Panc1 (cell line): ENCODE data around the gene KIRREL3. TPM values are rescaled to one million over a fixed set of nuclear protein-coding genes. Genes with fewer than 3 reads are reported as not detected.

Source experiments
- ATAC-seq: fragments of 200-7000 bp; cut with Tn5 transposase; 2 replicates; pipeline ENCODE4 v1.9.1; 2020; ENCODE audit warnings: mild to moderate bottlenecking, moderate library complexity
- BruUV-seq: library from RNA; stranded (reverse); fragments of 400-500 nt; replicated peaks from 2 replicates; lab custom pipeline; 2021; lab: Mats Ljungman, UMichigan
- CTCF ChIA-PET: fragments of 300-600 bp; sonication (Branson Sonifier 250); formaldehyde crosslinking; loops from one replicate; lab custom pipeline; 2022; ENCODE audit warnings: antibody characterized with exemption; lab: Charles Lee
- POLR2A ChIA-PET: fragments of 300-600 bp; sonication (Branson Sonifier 250); formaldehyde crosslinking; loops from one replicate; lab custom pipeline; 2022; ENCODE audit warnings: antibody characterized with exemption; lab: Charles Lee
- DNase-seq: peaks from one replicate; pipeline ENCODE4 v3.0.0-alpha.2; 2010; ENCODE audit warnings: low read depth, low spot score
- H3K27ac ChIP-seq: 2 replicates; pipeline ENCODE4 v1.5.1; 2011; ENCODE audit warnings: mild to moderate bottlenecking, low read length, inconsistent platforms
- H3K27me3 ChIP-seq: fragments of 200-500 bp; sonication (Bioruptor generic); 2 replicates; pipeline ENCODE4 v1.6.0; 2014; ENCODE audit warnings: low read length, inconsistent platforms; ENCODE audit not compliant: control insufficient read depth, insufficient read depth
- H3K36me3 ChIP-seq: fragments of 200-500 bp; sonication (Bioruptor generic); 2 replicates; pipeline ENCODE4 v1.5.1; 2014; ENCODE audit warnings: inconsistent platforms, mild to moderate bottlenecking, low read length, moderate library complexity; ENCODE audit not compliant: control insufficient read depth, insufficient read depth
- H3K4me1 ChIP-seq: 2 replicates; pipeline ENCODE4 v1.5.1; 2011; ENCODE audit warnings: inconsistent platforms, mild to moderate bottlenecking, low read length, moderate library complexity; ENCODE audit not compliant: control insufficient read depth, insufficient read depth
- H3K4me3 ChIP-seq, 2 experiments: 2 replicates each; pipeline ENCODE4 v1.5.1; 2011 to 2012; ENCODE audit warnings: low read depth in 2 of 2, low read length in 2 of 2, mild to moderate bottlenecking in 2 of 2, inconsistent platforms in 1 of 2, moderate library complexity in 1 of 2
- H3K9me3 ChIP-seq: fragments of 200-500 bp; sonication (Bioruptor generic); 2 replicates; pipeline ENCODE4 v1.5.1; 2014; ENCODE audit warnings: low read depth, mild to moderate bottlenecking, inconsistent platforms, low read length, moderate library complexity; ENCODE audit not compliant: control insufficient read depth, insufficient read depth
- POLR2AphosphoS5 ChIP-seq: IDR thresholded peaks from 2 replicates; pipeline ENCODE4 v1.6.1; 2012; ENCODE audit warnings: mild to moderate bottlenecking, low read depth, low read length, moderate library complexity
- SIN3A ChIP-seq: IDR thresholded peaks from 2 replicates; pipeline ENCODE4 v1.6.1; 2012; ENCODE audit warnings: low read depth, mild to moderate bottlenecking, low read length, moderate library complexity, borderline replicate concordance; ENCODE audit not compliant: insufficient read depth
- TCF7L2 ChIP-seq: IDR thresholded peaks from 2 replicates; pipeline ENCODE4 v1.6.1; 2011; ENCODE audit warnings: mild to moderate bottlenecking, low read depth, low read length, inconsistent platforms
- in situ Hi-C: cut with HindIII; loops from 2 replicates; pipeline ENCODE4 v1.10.0; 2016; ENCODE audit warnings: low sequenced_read_pairs, low pct_unique_long_range_greater_than_20kb
- intact Hi-C: fragments of 100-400 bp; cut with micrococcal nuclease; formaldehyde crosslinking; loops from one replicate; pipeline ENCODE4 v1.10.0; 2022; ENCODE audit not compliant: unreplicated experiment
- total RNA-seq: library from RNA; stranded (reverse); gene quantifications from one replicate; pipeline ENCODE4 v1.2.1, GENCODE V29; 2021; ENCODE audit not compliant: unreplicated experiment
- TF ChIP-seq, protein P1 (sequence below): fragments of 450-650 bp; IDR thresholded peaks from 2 replicates; pipeline ENCODE4 v1.5.1; 2017; ENCODE audit warnings: mild to moderate bottlenecking
- TF ChIP-seq, protein P2 (sequence below), 2 experiments: IDR thresholded peaks; 2 replicates each; pipeline ENCODE4 v1.6.1; 2011 to 2012; ENCODE audit warnings: low read depth in 2 of 2, control low read depth in 1 of 2, low read length in 1 of 2, mild to moderate bottlenecking in 1 of 2, moderate library complexity in 1 of 2; ENCODE audit not compliant: insufficient read depth in 1 of 2

Gene KIRREL3
- total RNA-seq, 1 experiment from 2014 or later = 0.36 TPM

DNA sequence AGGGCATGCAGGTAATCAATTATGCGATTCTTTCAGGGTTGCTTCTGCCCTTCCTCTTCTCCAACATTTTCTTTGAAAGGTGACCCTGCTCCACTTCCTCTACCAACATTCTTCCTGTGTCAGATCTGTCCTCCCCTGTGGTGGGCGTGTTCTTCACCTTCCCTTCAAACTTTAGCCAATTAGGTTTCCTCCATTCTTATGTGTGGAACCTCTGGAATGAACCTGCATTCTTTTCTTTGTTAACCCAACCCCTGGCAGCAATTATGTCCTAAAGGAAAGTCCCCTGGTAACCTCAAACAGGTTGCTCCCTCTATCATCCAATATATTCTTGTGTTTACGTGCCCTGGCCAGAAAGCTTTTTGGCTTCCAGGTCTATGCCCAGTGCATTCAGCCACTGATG lies 22.4 kb downstream of the KIRREL3 start:
- DNase-seq (no peak), ATAC-seq (no peak)
- H3K36me3 ChIP-seq = no peaks in the 10 kb centered on the region
- ChIA-PET CTCF (no interaction called here), POLR2A (no interaction called here)
- no TSS peak for BruUV-seq
- intact Hi-C loops = no loop called here
- H3K4me1 ChIP-seq = no peaks in the 10 kb centered on the region
- H3K27me3 ChIP-seq = peaks cover 23% of the 10 kb centered on the region
- H3K27ac ChIP-seq = no peak overlapping the region
- no peaks in the 10 kb centered on the region for H3K9me3 ChIP-seq
- in situ Hi-C loops = no loop called here
- TF ChIP-seq SIN3A (no peak), POLR2AphosphoS5 (no peak), TCF7L2 (no peak)
- TF ChIP-seq, protein P1, sequence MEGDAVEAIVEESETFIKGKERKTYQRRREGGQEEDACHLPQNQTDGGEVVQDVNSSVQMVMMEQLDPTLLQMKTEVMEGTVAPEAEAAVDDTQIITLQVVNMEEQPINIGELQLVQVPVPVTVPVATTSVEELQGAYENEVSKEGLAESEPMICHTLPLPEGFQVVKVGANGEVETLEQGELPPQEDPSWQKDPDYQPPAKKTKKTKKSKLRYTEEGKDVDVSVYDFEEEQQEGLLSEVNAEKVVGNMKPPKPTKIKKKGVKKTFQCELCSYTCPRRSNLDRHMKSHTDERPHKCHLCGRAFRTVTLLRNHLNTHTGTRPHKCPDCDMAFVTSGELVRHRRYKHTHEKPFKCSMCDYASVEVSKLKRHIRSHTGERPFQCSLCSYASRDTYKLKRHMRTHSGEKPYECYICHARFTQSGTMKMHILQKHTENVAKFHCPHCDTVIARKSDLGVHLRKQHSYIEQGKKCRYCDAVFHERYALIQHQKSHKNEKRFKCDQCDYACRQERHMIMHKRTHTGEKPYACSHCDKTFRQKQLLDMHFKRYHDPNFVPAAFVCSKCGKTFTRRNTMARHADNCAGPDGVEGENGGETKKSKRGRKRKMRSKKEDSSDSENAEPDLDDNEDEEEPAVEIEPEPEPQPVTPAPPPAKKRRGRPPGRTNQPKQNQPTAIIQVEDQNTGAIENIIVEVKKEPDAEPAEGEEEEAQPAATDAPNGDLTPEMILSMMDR = no peak
- no peak overlapping the region for H3K4me3 ChIP-seq

DNA sequence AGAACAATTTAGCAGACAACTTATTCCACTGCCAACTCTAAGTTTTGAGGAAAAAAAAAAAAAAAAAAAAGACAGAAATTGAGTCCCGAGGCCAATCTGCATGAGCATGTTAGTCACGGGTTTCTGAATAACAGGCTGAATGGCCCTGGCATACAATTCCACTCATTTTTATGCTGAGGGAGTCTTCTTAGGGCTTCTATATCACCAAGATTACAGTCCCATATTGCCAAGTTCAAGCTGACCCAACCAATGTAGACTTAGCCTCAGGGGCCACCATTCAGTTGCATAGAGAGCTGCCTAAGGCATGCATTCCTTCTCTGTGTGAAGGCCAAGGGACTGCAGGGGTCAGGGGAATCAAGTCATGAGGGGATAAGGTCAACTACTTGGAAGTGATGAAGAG lies 27.5 kb downstream of the KIRREL3 start:
- in situ Hi-C loops (no loop called here), intact Hi-C loops (no loop called here)
- CTCF ChIA-PET = no interaction called here
- no peak for DNase-seq
- TF ChIP-seq, protein P2, sequence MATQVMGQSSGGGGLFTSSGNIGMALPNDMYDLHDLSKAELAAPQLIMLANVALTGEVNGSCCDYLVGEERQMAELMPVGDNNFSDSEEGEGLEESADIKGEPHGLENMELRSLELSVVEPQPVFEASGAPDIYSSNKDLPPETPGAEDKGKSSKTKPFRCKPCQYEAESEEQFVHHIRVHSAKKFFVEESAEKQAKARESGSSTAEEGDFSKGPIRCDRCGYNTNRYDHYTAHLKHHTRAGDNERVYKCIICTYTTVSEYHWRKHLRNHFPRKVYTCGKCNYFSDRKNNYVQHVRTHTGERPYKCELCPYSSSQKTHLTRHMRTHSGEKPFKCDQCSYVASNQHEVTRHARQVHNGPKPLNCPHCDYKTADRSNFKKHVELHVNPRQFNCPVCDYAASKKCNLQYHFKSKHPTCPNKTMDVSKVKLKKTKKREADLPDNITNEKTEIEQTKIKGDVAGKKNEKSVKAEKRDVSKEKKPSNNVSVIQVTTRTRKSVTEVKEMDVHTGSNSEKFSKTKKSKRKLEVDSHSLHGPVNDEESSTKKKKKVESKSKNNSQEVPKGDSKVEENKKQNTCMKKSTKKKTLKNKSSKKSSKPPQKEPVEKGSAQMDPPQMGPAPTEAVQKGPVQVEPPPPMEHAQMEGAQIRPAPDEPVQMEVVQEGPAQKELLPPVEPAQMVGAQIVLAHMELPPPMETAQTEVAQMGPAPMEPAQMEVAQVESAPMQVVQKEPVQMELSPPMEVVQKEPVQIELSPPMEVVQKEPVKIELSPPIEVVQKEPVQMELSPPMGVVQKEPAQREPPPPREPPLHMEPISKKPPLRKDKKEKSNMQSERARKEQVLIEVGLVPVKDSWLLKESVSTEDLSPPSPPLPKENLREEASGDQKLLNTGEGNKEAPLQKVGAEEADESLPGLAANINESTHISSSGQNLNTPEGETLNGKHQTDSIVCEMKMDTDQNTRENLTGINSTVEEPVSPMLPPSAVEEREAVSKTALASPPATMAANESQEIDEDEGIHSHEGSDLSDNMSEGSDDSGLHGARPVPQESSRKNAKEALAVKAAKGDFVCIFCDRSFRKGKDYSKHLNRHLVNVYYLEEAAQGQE (IDR thresholded peaks at IDR 0.05; ENCODE audit: insufficient read depth in 1 of 2, low read depth in 2 of 2, low read length in 1 of 2) = no peak
- TF ChIP-seq TCF7L2 = no peak
- TF ChIP-seq, protein P1 = no peak
- no peak for TF ChIP-seq SIN3A
- no peak for TF ChIP-seq POLR2AphosphoS5
- Histone ChIP-seq H3K9me3 (no peaks in the 10 kb centered on the region), H3K36me3 (no peaks in the 10 kb centered on the region), H3K27ac (no peak overlapping the region), H3K4me3 (no peak overlapping the region), H3K4me1 (no peaks in the 10 kb centered on the region), H3K27me3 (peaks cover 7% of the 10 kb centered on the region)
- no peak for ATAC-seq
- POLR2A ChIA-PET = no interaction called here
- BruUV-seq = no TSS peak
